OCI-LY3 (cell line): Measurements from ENCODE around the gene STK32C.

ENCODE experiments used
- EZH2phosphoT487 ChIP-seq: fragments of 200-600 bp; shearing (Covaris generic); IDR thresholded peaks from 2 replicates; pipeline ENCODE4 v1.6.1; 2018; ENCODE audit warnings: antibody characterized with exemption, mixed run types, low read depth
- TF ChIP-seq, protein P1 (sequence below): fragments of 200-600, 300-600 bp; sonication (generic); IDR thresholded peaks from 2 replicates; pipeline ENCODE4 v1.5.1; 2014; ENCODE audit warnings: antibody characterized with exemption, low read length, low read depth

DNA sequence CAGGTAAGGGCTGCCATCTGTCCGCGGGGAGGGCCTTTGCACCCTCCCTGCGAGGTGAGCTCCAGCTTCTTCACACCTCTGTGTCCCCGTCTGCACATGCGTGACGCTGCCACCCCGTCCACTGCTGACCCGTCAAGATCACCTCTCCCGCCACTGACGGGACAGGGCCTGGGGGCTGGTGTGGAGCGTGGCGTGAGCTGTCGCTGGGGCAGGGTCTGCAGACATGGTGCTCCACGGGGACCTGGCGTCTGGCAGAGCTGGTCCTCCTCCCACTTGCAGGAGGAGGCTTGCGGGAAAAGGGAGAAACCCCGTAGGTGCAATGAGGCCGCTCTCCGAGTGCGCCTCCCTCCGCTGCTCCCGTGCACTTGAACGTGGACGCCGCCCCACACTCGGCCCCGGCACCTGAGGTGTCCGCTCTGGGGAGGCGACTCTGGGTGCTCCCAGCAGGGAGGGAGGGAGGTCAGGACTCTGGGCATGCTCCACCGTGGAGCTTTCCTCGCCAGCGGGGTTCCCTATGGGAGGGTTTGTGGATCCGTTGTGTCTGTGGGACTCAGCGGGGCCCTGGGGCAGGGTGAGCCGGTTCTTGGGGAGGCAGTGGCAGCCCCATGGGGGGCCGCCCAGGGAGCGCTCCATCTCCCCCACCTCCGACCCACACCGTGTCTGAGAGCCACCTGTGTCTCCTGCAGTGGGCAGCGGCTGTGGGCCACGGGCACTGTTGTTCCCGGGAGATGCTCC lies 138.6 kb downstream of the STK32C start:
- TF ChIP-seq, protein P1, sequence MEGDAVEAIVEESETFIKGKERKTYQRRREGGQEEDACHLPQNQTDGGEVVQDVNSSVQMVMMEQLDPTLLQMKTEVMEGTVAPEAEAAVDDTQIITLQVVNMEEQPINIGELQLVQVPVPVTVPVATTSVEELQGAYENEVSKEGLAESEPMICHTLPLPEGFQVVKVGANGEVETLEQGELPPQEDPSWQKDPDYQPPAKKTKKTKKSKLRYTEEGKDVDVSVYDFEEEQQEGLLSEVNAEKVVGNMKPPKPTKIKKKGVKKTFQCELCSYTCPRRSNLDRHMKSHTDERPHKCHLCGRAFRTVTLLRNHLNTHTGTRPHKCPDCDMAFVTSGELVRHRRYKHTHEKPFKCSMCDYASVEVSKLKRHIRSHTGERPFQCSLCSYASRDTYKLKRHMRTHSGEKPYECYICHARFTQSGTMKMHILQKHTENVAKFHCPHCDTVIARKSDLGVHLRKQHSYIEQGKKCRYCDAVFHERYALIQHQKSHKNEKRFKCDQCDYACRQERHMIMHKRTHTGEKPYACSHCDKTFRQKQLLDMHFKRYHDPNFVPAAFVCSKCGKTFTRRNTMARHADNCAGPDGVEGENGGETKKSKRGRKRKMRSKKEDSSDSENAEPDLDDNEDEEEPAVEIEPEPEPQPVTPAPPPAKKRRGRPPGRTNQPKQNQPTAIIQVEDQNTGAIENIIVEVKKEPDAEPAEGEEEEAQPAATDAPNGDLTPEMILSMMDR: no peak
- no peak for TF ChIP-seq EZH2phosphoT487
